GM21737 (cell line): ENCODE results near the gene DNMT1.
"Not testable (repeated sequence)": the region's sequence is repeated elsewhere in the genome, so short reads cannot be mapped to it uniquely, and the experiment has no call there.

Source experiments
- ATAC-seq: cut with Tn5 transposase; IDR thresholded peaks from one replicate; pipeline ENCODE4 v1.9.1; 2021; ENCODE audit warnings: mild to moderate bottlenecking, moderate library complexity; ENCODE audit not compliant: unreplicated experiment

The DNMT1 gene

DNA sequence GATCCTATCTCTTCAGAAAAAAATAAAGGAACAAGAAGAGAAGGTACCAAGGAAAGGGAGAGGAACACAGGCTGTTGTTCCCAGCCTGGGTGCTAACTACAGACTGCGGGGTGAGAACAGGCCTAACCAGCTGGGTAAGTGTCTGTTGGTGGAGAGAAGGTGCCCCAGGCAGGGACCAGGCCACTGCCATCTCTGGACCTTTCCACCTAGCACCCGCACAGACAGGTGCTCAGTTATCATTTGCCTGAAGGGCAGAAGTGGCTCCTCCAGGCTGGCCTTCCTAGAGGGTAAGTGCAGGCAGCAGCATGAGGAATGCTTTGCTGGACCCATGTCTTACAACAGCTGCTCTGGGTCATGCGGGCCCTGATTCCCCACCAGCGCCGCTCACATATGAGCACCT lies 10.1 kb downstream of the DNMT1 start:
- ATAC-seq = no peak

DNA sequence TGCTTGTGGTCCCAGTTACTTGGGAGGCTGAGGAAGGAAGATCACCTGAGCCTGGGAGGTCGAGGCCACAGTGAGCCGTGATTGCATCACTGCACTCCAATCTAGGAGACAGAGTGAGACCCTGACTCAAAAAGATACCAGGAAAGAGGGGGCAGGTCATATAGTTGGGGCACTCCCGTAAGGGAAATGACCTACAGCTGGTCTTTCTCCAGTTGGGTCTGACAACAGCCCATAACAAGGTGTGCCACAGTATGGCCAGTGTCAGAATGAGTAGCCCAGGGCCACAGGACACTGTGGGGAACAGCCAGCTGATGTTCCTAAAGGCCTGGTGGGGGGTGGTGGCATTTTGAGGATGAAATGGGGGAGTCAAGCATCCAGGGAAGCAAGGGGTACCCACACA lies 10.8 kb downstream of the DNMT1 start:
- no peak for ATAC-seq

GRCh38 chr19:10182847-10183246 lies 11.9 kb downstream of the DNMT1 start:
- no peak for ATAC-seq

- ATAC-seq = no peak
These were observed 12.7 kb downstream of the DNMT1 start for GRCh38 chr19:10182076-10182475.

GRCh38 chr19:10180459-10180858 lies 14.3 kb downstream of the DNMT1 start:
- no peak for ATAC-seq

DNA sequence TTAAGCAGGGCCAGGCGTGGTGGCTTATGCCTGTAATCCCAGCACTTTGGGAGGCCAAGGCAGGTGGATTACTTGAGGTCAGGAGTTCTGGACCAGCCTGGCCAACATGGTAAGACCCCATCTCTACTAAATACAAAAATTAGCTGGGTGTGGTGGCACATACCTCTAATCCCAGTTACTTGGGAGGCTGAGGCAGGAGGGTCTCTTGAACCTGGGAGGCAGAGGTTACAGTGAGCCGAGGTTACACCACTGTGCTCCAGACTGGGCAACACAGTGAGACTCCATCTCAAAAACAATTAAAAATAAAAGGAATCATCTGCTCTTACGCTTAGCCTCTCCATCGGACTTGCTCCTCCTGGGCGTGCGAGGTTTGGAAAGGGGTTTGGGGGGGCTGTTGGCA lies 14.7 kb downstream of the DNMT1 start:
- not testable (repeated sequence) for ATAC-seq

GRCh38 chr19:10173527-10173926 lies 21.2 kb downstream of the DNMT1 start:
- no peak for ATAC-seq

- ATAC-seq = no peak
These were observed 26.3 kb downstream of the DNMT1 start for GRCh38 chr19:10168386-10168948.

- ATAC-seq = no peak
These were observed 27.3 kb downstream of the DNMT1 start for GRCh38 chr19:10167459-10167858.

- not testable (repeated sequence) for ATAC-seq
These were observed 28.3 kb downstream of the DNMT1 start for GRCh38 chr19:10166501-10166900.

- ATAC-seq = no peak
These were observed 28.7 kb downstream of the DNMT1 start for GRCh38 chr19:10166046-10166445.

DNA sequence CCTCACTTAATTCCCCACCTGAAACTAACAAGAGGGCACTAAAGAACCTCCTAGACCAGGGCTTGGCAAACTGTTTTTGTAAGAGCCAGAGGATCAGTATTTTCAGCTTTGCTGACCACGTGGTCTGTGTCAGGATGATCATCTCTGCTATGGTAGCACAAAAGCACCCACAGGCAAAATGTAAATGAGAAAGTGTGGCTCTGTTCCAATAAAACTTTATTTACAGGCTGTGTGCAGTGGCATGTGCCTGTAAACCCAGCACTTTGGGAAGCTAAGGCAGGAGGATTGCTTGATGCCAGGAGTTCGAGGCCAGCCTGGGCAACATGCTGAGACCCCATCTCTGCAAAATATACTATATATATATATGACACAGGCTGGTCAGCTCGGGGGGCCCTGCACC lies 31.2 kb downstream of the DNMT1 start:
- ATAC-seq = no peak

DNA sequence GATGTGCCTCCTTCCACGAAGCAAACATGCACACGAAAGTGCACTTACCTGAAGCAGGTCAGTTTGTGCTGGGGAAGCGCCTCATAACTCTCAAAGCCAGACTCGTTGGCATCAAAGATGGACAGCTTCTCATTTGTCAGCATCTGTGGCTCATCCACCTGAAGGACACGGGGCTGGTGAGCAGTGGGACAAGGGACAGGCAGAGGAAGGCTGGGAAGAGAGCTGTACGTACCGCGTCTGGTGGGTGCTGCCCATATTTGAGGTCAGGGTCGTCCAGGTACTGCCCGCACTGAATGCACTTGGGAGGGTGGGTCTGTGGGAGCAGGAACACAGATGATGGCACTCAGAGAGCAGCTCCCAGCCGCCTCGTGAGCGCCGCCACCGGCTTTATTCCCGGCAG lies 35.1 kb downstream of the DNMT1 start:
- no peak for ATAC-seq

DNA sequence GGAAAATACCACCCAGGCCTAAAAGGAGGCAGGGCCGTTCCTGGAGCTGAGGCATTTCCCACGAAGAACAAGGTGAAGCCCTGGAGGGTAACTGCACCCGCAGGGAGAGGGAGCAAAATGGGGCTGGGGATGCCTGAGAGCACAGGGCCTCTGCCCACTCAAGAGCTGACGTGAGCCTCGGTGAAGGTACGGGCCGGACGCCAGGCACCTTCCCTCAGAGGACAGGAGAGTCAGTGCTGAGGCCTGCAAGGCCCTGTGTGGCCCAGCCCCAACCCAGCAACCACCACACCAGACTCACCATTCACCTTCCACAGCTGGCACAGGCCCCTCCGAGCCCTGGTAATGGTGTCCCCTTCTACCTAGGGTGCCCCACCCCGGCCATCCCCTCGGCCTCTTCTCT lies 36.3 kb downstream of the DNMT1 start:
- no peak for ATAC-seq

- ATAC-seq = no peak
These were observed 36.7 kb downstream of the DNMT1 start for GRCh38 chr19:10158071-10158470.

- no peak for ATAC-seq
These were observed 38.9 kb downstream of the DNMT1 start for GRCh38 chr19:10155839-10156238.

- ATAC-seq = no peak
These were observed 42.7 kb downstream of the DNMT1 start for GRCh38 chr19:10152100-10152499.

DNA sequence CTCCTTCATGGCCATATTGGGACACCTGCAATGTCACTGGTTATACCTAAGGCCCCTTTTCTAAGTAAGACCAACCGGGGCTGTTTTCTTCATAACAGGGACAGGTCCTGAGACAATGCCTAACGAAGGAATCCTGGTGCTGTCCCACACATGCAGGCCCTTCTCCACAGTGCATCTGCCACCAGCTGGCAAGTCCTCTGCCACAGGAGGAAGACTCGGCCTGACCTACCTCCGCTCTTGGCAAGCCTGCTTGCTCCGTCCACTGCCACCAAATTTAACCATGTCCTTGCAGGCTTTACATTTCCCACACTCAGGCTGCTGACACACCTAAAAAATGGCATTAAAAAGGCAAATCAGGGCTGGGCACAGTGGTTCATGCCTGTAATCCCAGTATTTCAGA lies 43.2 kb downstream of the DNMT1 start:
- no peak for ATAC-seq

GRCh38 chr19:10149427-10149826 lies 45.3 kb downstream of the DNMT1 start:
- no peak for ATAC-seq

GRCh38 chr19:10146142-10146541 lies 48.6 kb downstream of the DNMT1 start:
- ATAC-seq = no peak

DNA sequence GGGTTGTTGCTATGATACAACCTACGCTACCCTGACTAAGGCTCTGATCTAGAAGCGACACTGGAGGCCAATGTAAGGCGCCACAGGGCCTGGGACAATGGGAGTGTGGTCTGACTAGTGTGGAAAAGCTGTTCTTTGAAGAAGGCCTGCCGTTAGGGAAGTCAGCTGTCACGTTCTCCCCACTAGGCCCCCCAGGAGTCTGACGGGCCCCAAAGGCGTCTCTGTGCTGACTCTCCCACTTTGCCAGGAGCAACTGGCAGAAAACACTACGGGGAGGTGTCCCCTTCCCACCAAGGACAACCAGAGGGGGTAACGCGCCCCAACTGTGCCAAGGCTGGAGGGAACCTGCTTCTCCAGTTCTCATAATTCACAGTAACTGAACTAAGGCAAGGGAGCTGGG lies 49.7 kb downstream of the DNMT1 start:
- no peak for ATAC-seq

DNA sequence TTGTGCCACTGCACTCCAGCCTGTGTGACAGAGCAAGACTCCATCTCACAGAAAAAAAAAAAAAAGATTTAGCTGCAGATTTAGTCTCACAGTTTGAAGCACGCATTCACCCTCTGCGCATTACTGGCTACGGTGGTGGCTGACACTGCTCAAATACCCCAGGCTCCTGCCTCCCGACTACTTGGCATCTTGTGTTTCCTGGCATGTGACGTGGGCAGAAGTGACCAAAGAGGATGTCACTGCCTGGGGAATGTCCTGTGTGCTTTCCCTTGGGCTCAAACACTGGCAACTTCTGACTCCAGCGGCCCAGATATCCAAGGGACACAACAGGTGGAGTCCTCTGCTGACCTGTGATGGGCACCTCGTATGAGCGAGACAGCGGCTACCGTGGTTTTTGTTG lies 50.4 kb downstream of the DNMT1 start:
- ATAC-seq = no peak

GRCh38 chr19:10143681-10144080 lies 51.1 kb downstream of the DNMT1 start:
- ATAC-seq = no peak
